ENCODE results near the gene STEAP3.
A peak's percentile ranks its signal among the peaks of the same experiment; 100 is the strongest.

Gene STEAP3

DNA sequence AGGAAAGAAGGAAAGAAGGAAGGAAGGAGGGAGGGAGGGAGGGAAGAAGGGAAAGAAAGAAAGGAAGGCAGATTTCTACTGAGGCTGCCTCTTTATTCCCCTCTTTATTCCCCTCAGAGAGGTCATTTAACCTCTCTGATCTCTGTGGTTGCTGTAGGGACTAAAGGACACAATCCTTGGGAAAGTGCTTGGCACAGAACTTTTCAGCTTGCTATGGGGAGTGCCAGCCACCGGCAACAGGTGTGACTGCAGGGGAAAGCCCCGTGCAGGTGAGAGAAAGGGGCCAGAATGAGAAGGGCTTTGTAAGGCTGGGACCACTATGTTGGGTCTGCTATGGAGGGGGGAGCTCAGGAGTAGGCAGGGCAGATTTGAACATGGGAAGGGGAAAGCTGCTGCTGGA is 27.7 kb upstream of the STEAP3 start:
- Histone ChIP-seq H3K18ac (ENCODE audit: low read length) (no peak overlapping the region), H3K27me3 (ENCODE audit: insufficient read depth, low read length) (no peaks in the 10 kb centered on the region), H3K9me3 (ENCODE audit: insufficient read depth, low read depth, low read length) (no peaks in the 10 kb centered on the region), H2AFZ (ENCODE audit: insufficient read depth, low read length, poor library complexity) (no peak overlapping the region), H2BK120ac (ENCODE audit: insufficient read depth, low read length, poor library complexity) (no peak overlapping the region), H3K9ac (ENCODE audit: low read length) (no peak overlapping the region), H2BK12ac (ENCODE audit: low read length) (no peak overlapping the region), H4K12ac (ENCODE audit: low read depth, low read length) (no peak overlapping the region), H3K4me2 (ENCODE audit: low read length) (no peak overlapping the region), H2AK5ac (ENCODE audit: low read length) (no peak overlapping the region), H4K91ac (ENCODE audit: low read depth, low read length) (no peak overlapping the region), H3K4ac (ENCODE audit: low read depth, low read length) (no peak overlapping the region), H2BK5ac (ENCODE audit: low read depth, low read length, poor library complexity) (no peak overlapping the region), H3K23ac (ENCODE audit: low read length) (no peak overlapping the region), H4K8ac (ENCODE audit: low read depth, low read length) (no peak overlapping the region), H3K79me2 (ENCODE audit: control insufficient read depth, insufficient read depth, low read length, poor library complexity) (no peaks in the 10 kb centered on the region), H3K27ac (ENCODE audit: low read depth, low read length) (no peak overlapping the region), H3K4me3 (ENCODE audit: low read depth, low read length) (no peak overlapping the region), H3K36me3 (ENCODE audit: control insufficient read depth in 1 of 2, insufficient read depth in 2 of 2, low read length in 2 of 2) (no peaks in the 10 kb centered on the region), H3K4me1 (ENCODE audit: control insufficient read depth in 1 of 2, insufficient read depth in 2 of 2, low read length in 2 of 2) (peaks cover 0 to 7% of the 10 kb centered on the region in 2 experiments), H3K14ac (ENCODE audit: low read length) (no peak overlapping the region), H3K79me1 (ENCODE audit: low read length) (no peaks in the 10 kb centered on the region)
- WGBS (ENCODE audit: extremely low coverage, insufficient coverage, insufficient read length) = no CpG with 5 or more reads among the region's 2 CpGs
- no peak for DNase-seq

DNA sequence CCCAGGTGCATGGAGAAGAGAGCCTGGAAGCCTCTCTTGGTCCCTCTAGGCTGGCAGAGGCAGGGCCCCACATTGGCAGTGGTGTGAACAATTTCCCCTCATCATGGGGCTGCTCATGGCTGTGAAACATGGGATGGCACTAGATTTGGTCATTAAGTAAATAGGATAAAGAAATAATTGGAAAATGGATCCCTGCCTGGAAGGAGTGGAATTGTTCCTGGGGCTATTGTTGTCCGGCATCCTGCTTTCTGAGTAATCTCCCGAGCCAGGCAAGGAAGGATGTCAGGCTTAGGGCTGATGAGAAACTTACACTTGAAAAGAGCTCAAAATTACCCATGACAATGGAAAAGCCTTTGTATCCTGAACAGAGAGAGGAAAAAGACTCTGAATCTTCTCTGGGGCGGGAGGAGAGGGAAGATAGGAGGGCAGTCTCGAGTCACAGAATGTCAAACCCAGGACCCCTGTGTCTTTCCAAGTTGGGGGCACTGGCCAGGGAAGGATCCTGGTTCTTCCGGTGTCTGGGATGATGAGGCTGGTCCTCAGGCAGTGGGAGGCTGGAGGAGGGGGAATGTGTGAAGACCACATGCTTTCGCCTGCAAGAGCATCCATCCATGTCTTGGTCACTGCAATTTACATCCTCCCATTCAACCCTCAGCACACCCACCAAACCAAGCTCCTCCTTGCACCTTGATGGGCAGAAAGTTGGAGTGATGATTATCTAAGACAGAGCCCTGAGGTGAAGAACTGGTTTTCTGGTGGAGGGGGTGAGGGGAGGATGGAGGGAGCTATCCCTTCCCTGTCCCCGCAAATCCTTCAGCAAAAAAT is 27.1 kb upstream of the STEAP3 start:
- DNase-seq = peak in 1 of 2 donors; percentile 30
- H3K27ac ChIP-seq (ENCODE audit: low read depth, low read length) = no peak overlapping the region
- WGBS (ENCODE audit: extremely low coverage, insufficient coverage, insufficient read length) = no CpG with 5 or more reads among the region's 7 CpGs
- H4K12ac ChIP-seq (ENCODE audit: low read depth, low read length) = no peak overlapping the region
- H3K79me2 ChIP-seq (ENCODE audit: control insufficient read depth, insufficient read depth, low read length, poor library complexity) = no peaks in the 10 kb centered on the region
- no peak overlapping the region for H3K14ac ChIP-seq (ENCODE audit: low read length)
- H2BK5ac ChIP-seq (ENCODE audit: low read depth, low read length, poor library complexity) = no peak overlapping the region
- H3K23ac ChIP-seq (ENCODE audit: low read length) = no peak overlapping the region
- H3K9me3 ChIP-seq (ENCODE audit: insufficient read depth, low read depth, low read length) = no peaks in the 10 kb centered on the region
- no peak overlapping the region for H3K4me2 ChIP-seq (ENCODE audit: low read length)
- no peaks in the 10 kb centered on the region for H3K27me3 ChIP-seq (ENCODE audit: insufficient read depth, low read length)
- H3K4me1 ChIP-seq (ENCODE audit: control insufficient read depth in 1 of 2, insufficient read depth in 2 of 2, low read length in 2 of 2) = peaks cover 0 to 7% of the 10 kb centered on the region in 2 experiments
- no peak overlapping the region for H4K91ac ChIP-seq (ENCODE audit: low read depth, low read length)
- no peak overlapping the region for H3K4me3 ChIP-seq (ENCODE audit: low read depth, low read length)
- H4K8ac ChIP-seq (ENCODE audit: low read depth, low read length) = no peak overlapping the region
- no peak overlapping the region for H2BK120ac ChIP-seq (ENCODE audit: insufficient read depth, low read length, poor library complexity)
- no peak overlapping the region for H2AK5ac ChIP-seq (ENCODE audit: low read length)
- no peak overlapping the region for H2BK12ac ChIP-seq (ENCODE audit: low read length)
- H2AFZ ChIP-seq (ENCODE audit: insufficient read depth, low read length, poor library complexity) = no peak overlapping the region
- no peaks in the 10 kb centered on the region for H3K36me3 ChIP-seq (ENCODE audit: control insufficient read depth in 1 of 2, insufficient read depth in 2 of 2, low read length in 2 of 2)
- H3K18ac ChIP-seq (ENCODE audit: low read length) = no peak overlapping the region
- H3K9ac ChIP-seq (ENCODE audit: low read length) = no peak overlapping the region
- no peak overlapping the region for H3K4ac ChIP-seq (ENCODE audit: low read depth, low read length)
- no peaks in the 10 kb centered on the region for H3K79me1 ChIP-seq (ENCODE audit: low read length)

DNA sequence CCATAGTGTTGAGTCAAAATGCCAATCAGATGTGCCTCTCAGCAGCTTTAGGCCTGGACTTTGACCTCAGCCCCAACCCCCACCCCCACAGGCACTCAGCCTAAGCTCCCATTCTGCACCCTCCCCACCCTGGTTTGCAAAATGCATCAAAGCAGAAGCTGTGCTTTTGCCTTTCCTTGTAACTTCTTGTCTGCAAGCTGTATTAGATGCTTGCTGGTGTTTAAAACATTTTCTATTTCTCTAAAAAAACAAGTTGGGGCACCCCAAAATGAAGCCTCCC is 26.6 kb upstream of the STEAP3 start:
- no peak overlapping the region for H3K23ac ChIP-seq (ENCODE audit: low read length)
- no peak overlapping the region for H3K4me2 ChIP-seq (ENCODE audit: low read length)
- no peak overlapping the region for H4K91ac ChIP-seq (ENCODE audit: low read depth, low read length)
- no peak overlapping the region for H2AFZ ChIP-seq (ENCODE audit: insufficient read depth, low read length, poor library complexity)
- no peaks in the 10 kb centered on the region for H3K36me3 ChIP-seq (ENCODE audit: control insufficient read depth in 1 of 2, insufficient read depth in 2 of 2, low read length in 2 of 2)
- H3K27me3 ChIP-seq (ENCODE audit: insufficient read depth, low read length) = no peaks in the 10 kb centered on the region
- H2BK12ac ChIP-seq (ENCODE audit: low read length) = no peak overlapping the region
- H3K4me3 ChIP-seq (ENCODE audit: low read depth, low read length) = no peak overlapping the region
- no peak overlapping the region for H3K14ac ChIP-seq (ENCODE audit: low read length)
- H2BK5ac ChIP-seq (ENCODE audit: low read depth, low read length, poor library complexity) = no peak overlapping the region
- H3K18ac ChIP-seq (ENCODE audit: low read length) = no peak overlapping the region
- H2BK120ac ChIP-seq (ENCODE audit: insufficient read depth, low read length, poor library complexity) = no peak overlapping the region
- DNase-seq = no peak
- no peak overlapping the region for H3K9ac ChIP-seq (ENCODE audit: low read length)
- peaks cover 0 to 7% of the 10 kb centered on the region in 2 experiments for H3K4me1 ChIP-seq (ENCODE audit: control insufficient read depth in 1 of 2, insufficient read depth in 2 of 2, low read length in 2 of 2)
- no peak overlapping the region for H3K27ac ChIP-seq (ENCODE audit: low read depth, low read length)
- no peak overlapping the region for H2AK5ac ChIP-seq (ENCODE audit: low read length)
- no peak overlapping the region for H4K8ac ChIP-seq (ENCODE audit: low read depth, low read length)
- H3K79me2 ChIP-seq (ENCODE audit: control insufficient read depth, insufficient read depth, low read length, poor library complexity) = no peaks in the 10 kb centered on the region
- no peaks in the 10 kb centered on the region for H3K9me3 ChIP-seq (ENCODE audit: insufficient read depth, low read depth, low read length)
- H4K12ac ChIP-seq (ENCODE audit: low read depth, low read length) = no peak overlapping the region
- H3K4ac ChIP-seq (ENCODE audit: low read depth, low read length) = no peak overlapping the region
- no peaks in the 10 kb centered on the region for H3K79me1 ChIP-seq (ENCODE audit: low read length)

- no peak overlapping the region for H4K8ac ChIP-seq (ENCODE audit: low read depth, low read length)
- H3K27me3 ChIP-seq (ENCODE audit: insufficient read depth, low read length) = no peaks in the 10 kb centered on the region
- no peak overlapping the region for H3K4me3 ChIP-seq (ENCODE audit: low read depth, low read length)
- DNase-seq = peak in 1 of 2 donors; percentile 66
- no peak overlapping the region for H3K4me2 ChIP-seq (ENCODE audit: low read length)
- no peak overlapping the region for H4K91ac ChIP-seq (ENCODE audit: low read depth, low read length)
- WGBS (ENCODE audit: extremely low coverage, insufficient coverage, insufficient read length) = no CpG with 5 or more reads among the region's 10 CpGs
- H2AFZ ChIP-seq (ENCODE audit: insufficient read depth, low read length, poor library complexity) = no peak overlapping the region
- no peaks in the 10 kb centered on the region for H3K79me2 ChIP-seq (ENCODE audit: control insufficient read depth, insufficient read depth, low read length, poor library complexity)
- no peak overlapping the region for H3K14ac ChIP-seq (ENCODE audit: low read length)
- no peak overlapping the region for H3K9ac ChIP-seq (ENCODE audit: low read length)
- H3K36me3 ChIP-seq (ENCODE audit: control insufficient read depth in 1 of 2, insufficient read depth in 2 of 2, low read length in 2 of 2) = no peaks in the 10 kb centered on the region
- peaks cover 0 to 7% of the 10 kb centered on the region in 2 experiments for H3K4me1 ChIP-seq (ENCODE audit: control insufficient read depth in 1 of 2, insufficient read depth in 2 of 2, low read length in 2 of 2)
- no peak overlapping the region for H3K4ac ChIP-seq (ENCODE audit: low read depth, low read length)
- H2BK5ac ChIP-seq (ENCODE audit: low read depth, low read length, poor library complexity) = no peak overlapping the region
- no peak overlapping the region for H2AK5ac ChIP-seq (ENCODE audit: low read length)
- no peak overlapping the region for H3K27ac ChIP-seq (ENCODE audit: low read depth, low read length)
- no peak overlapping the region for H3K23ac ChIP-seq (ENCODE audit: low read length)
- H3K79me1 ChIP-seq (ENCODE audit: low read length) = no peaks in the 10 kb centered on the region
- H2BK120ac ChIP-seq (ENCODE audit: insufficient read depth, low read length, poor library complexity) = no peak overlapping the region
- no peak overlapping the region for H3K18ac ChIP-seq (ENCODE audit: low read length)
- H3K9me3 ChIP-seq (ENCODE audit: insufficient read depth, low read depth, low read length) = no peaks in the 10 kb centered on the region
- H4K12ac ChIP-seq (ENCODE audit: low read depth, low read length) = no peak overlapping the region
- H2BK12ac ChIP-seq (ENCODE audit: low read length) = no peak overlapping the region
Observed at GRCh38 chr2:119197529-119198239, 25.9 kb upstream of the STEAP3 start.
